ENCODE results near the gene RYK.

Gene RYK

GRCh38 chr3:134294302-134295280 lies 43.9 kb upstream of the RYK start:
- no peak overlapping the region for H3K4me3 ChIP-seq (ENCODE audit: low read depth, low read length)
- peak; percentile 89 for DNase-seq (ENCODE audit: low read depth)
- no peak for TF ChIP-seq CTCF (IDR thresholded peaks at IDR 0.05; ENCODE audit: insufficient read depth, low read depth, low read length, missing control alignments)

DNA sequence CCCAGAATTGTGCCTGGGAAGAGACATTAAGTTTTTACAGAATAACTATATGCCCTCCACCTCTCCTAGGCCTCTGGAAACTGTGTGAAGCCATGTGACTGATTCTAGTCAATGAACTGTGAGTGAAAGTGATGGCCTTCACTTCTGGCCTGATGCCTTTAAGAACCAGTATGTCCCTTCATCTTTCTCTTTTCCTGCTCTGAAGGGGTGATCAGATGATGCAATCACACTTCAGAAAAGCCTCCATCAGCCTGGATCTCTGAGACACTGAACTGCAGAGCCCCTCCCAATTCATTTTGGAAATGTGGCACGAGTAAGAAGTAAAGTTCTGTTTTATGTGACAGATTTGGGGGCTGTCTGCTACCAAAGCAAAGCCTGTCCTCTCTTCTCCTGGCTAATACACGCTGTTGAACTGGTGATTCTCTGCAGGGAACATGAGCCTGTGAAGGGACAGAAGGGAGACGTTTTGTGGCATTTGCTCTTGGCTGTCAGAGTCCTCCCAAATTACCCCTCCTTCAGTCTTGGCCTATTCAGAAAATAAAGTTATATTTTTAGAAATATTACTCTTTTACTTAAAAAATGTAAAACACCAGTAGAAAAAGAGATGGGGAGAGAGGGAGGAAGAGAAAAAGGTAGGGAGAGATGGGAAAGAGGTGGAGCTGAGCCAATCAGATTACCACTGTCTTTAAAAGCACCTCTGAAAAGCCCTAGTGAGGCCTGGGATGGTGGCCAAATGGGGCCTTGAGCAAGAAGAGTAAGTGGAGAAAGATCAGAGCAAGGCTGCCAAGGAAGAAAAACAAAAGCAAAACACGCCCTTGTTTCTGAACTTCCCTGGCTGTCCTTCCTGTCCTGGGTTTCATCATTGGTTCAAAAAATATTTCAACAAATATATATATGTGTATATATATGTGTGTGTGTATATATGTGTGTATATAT lies 40.9 kb upstream of the RYK start:
- no peak for TF ChIP-seq CTCF (IDR thresholded peaks at IDR 0.05; ENCODE audit: insufficient read depth, low read depth, low read length, missing control alignments)
- H3K4me3 ChIP-seq (ENCODE audit: low read depth, low read length), result no peak overlapping the region
- DNase-seq (ENCODE audit: low read depth), result no peak

- TF ChIP-seq CTCF (IDR thresholded peaks at IDR 0.05; ENCODE audit: insufficient read depth, low read depth, low read length, missing control alignments), result no peak
- no peak for DNase-seq (ENCODE audit: low read depth)
- H3K4me3 ChIP-seq (ENCODE audit: low read depth, low read length), result no peak overlapping the region
Observed at GRCh38 chr3:134287512-134287911, 36.9 kb upstream of the RYK start.

GRCh38 chr3:134284438-134284837 lies 33.8 kb upstream of the RYK start:
- no peak for TF ChIP-seq CTCF (IDR thresholded peaks at IDR 0.05; ENCODE audit: insufficient read depth, low read depth, low read length, missing control alignments)
- no peak for DNase-seq (ENCODE audit: low read depth)
- no peak overlapping the region for H3K4me3 ChIP-seq (ENCODE audit: low read depth, low read length)

DNA sequence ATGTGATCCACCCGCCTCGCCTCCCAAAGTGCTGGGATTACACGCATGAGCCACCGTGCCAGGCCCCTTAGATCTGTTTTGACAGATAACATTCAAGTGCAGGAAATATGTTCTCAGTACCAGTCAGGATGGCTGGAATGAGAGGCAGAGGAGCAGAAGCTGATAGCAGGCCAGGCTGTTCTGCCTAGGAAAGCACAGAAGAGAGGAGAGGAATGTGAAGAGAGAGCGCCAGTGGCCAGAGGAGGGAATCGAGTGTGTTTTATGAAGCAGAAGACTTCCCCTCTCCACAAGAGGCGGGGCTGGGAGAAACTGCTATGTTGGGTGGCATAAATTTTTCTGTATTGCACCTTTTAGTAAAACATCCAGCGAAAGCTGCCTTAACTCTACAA lies 32.0 kb upstream of the RYK start:
- H3K4me3 ChIP-seq (ENCODE audit: low read depth, low read length), result no peak overlapping the region
- no peak for DNase-seq (ENCODE audit: low read depth)
- TF ChIP-seq CTCF (IDR thresholded peaks at IDR 0.05; ENCODE audit: insufficient read depth, low read depth, low read length, missing control alignments), result no peak

- no peak for DNase-seq (ENCODE audit: low read depth)
- H3K4me3 ChIP-seq (ENCODE audit: low read depth, low read length), result no peak overlapping the region
- no peak for TF ChIP-seq CTCF (IDR thresholded peaks at IDR 0.05; ENCODE audit: insufficient read depth, low read depth, low read length, missing control alignments)
Observed at GRCh38 chr3:134281912-134282658, 31.4 kb upstream of the RYK start.

Data from GM12865 (cell line).